LNCAP (cell line): ENCODE data around the gene ABCA10.

Experiments
- TF ChIP-seq, protein P1 (sequence below): fragments of 450-650 bp; IDR thresholded peaks from 2 replicates; pipeline ENCODE4 v1.5.1; 2017; ENCODE audit warnings: mild to moderate bottlenecking

ABCA10 gene

GRCh38 chr17:69147460-69147859, 81.2 kb downstream of the ABCA10 start:
- TF ChIP-seq, protein P1, sequence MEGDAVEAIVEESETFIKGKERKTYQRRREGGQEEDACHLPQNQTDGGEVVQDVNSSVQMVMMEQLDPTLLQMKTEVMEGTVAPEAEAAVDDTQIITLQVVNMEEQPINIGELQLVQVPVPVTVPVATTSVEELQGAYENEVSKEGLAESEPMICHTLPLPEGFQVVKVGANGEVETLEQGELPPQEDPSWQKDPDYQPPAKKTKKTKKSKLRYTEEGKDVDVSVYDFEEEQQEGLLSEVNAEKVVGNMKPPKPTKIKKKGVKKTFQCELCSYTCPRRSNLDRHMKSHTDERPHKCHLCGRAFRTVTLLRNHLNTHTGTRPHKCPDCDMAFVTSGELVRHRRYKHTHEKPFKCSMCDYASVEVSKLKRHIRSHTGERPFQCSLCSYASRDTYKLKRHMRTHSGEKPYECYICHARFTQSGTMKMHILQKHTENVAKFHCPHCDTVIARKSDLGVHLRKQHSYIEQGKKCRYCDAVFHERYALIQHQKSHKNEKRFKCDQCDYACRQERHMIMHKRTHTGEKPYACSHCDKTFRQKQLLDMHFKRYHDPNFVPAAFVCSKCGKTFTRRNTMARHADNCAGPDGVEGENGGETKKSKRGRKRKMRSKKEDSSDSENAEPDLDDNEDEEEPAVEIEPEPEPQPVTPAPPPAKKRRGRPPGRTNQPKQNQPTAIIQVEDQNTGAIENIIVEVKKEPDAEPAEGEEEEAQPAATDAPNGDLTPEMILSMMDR: no peak

- TF ChIP-seq, protein P1: no peak
Observed at GRCh38 chr17:69144331-69145255, 84.0 kb downstream of the ABCA10 start.

GRCh38 chr17:69143683-69144231, 84.9 kb downstream of the ABCA10 start:
- TF ChIP-seq, protein P1: no peak

DNA sequence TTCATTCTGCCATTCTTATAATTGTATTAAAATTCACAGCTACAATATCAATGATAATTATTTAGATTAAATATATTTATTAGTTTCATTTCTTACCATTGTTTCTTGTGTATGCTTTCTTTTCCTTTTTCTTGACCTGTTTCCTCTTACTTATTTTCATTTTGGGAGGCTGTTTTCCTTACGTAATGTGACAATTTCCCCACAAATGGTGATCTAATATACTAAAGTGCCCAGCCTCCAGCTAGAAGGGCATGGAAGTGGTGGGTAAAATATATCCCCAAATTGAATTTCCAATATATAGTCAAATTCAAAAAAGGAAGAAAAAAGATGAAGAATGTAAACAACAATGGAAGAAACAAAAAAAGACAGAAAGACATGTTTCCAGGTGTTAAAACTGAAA, 85.5 kb downstream of the ABCA10 start:
- TF ChIP-seq, protein P1: no peak

GRCh38 chr17:69142175-69142802, 86.3 kb downstream of the ABCA10 start:
- TF ChIP-seq, protein P1: no peak

GRCh38 chr17:69141431-69142174, 87.0 kb downstream of the ABCA10 start, which contains the start of gene ABCA6:
Gene ABCA6, minus strand, starts transcription at chr17:69141895. Its CDS starts 1,192 bp downstream, at chr17:69140703.
- TF ChIP-seq, protein P1: no peak

- TF ChIP-seq, protein P1: no peak
Observed at GRCh38 chr17:69134112-69134511, 94.5 kb downstream of the ABCA10 start.
